ENCODE data around the gene TNNC2.

DNA sequence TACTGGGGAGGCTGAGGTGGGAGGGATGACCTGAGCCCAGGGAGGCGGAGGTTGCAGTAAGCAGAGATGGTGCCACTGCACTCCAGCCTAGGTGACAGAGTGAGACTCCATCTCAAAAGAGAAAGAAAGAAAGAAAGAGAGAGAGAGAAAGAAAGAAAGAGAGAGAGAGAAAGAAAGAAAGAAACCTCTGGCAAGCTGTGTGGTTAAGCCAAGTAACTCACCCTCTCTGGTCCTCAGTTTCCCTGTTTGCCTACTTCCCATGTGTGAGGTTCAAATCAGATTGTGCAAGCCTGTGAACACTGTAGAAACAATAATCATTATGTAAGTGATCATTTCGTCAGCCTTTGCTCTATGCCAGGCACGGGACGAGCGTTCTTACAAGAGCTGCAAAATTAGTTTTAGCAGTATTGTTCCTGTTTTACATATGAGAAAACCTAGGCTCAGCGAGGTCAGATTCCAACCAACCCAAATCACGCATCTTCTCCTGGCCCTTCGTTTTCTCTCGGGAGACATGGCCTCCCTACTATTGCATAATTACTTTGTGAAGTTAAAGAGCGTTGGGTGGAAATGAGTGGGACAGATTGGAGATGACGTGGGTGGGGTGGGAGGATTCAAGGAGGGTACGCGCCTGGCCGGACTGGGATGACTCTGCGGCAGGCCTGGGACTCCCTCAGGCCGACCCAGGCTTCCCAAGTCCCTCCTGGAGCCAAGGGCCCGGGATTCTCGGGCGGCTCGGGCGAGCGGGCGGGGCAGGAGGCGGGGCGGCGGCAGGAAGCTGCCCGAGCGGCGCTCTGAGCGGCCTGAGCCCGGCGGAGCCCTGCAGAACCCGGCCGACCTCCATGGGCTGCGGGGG, 6.1 kb upstream of the TNNC2 start, which contains the start of gene SNX21:
- TF ChIP-seq, protein P1, sequence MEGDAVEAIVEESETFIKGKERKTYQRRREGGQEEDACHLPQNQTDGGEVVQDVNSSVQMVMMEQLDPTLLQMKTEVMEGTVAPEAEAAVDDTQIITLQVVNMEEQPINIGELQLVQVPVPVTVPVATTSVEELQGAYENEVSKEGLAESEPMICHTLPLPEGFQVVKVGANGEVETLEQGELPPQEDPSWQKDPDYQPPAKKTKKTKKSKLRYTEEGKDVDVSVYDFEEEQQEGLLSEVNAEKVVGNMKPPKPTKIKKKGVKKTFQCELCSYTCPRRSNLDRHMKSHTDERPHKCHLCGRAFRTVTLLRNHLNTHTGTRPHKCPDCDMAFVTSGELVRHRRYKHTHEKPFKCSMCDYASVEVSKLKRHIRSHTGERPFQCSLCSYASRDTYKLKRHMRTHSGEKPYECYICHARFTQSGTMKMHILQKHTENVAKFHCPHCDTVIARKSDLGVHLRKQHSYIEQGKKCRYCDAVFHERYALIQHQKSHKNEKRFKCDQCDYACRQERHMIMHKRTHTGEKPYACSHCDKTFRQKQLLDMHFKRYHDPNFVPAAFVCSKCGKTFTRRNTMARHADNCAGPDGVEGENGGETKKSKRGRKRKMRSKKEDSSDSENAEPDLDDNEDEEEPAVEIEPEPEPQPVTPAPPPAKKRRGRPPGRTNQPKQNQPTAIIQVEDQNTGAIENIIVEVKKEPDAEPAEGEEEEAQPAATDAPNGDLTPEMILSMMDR (IDR thresholded peaks at IDR 0.05; ENCODE audit: low read depth, low read length) = no peak
- no peak for TF ChIP-seq POLR2A (IDR thresholded peaks at IDR 0.05; ENCODE audit: extremely low read depth, insufficient read length)
